Amygdala (tissue), 56 donors: ENCODE data around the gene ZNF436.

Experiments
- DNase-seq, 56 donors: peaks; one replicate each; lab custom pipeline; 2025; lab: John Stamatoyannopoulos, UW

Gene ZNF436

GRCh38 chr1:23367791-23368561 is 1.7 kb downstream of the ZNF436 start:
- DNase-seq: peak; percentile 84 to 99 (median 98)

DNA sequence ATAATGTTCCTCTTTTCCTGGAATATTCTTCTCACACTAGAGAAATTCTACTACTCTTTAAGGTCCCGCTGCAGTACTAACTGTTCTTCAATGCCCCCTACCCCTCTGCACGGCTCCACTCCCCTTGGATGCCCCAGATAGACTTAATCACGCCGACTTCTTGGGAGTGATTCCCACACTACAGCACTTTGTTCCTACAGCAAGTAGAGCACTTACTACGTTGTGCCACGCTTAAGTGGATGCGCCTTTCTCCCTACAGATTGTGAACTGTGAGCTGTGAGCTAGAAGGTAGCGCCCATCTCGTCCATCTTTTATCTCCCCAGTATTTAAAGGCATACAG is 2.2 kb downstream of the ZNF436 start:
- DNase-seq: peak in 1 of 56 donors; percentile 35

DNA sequence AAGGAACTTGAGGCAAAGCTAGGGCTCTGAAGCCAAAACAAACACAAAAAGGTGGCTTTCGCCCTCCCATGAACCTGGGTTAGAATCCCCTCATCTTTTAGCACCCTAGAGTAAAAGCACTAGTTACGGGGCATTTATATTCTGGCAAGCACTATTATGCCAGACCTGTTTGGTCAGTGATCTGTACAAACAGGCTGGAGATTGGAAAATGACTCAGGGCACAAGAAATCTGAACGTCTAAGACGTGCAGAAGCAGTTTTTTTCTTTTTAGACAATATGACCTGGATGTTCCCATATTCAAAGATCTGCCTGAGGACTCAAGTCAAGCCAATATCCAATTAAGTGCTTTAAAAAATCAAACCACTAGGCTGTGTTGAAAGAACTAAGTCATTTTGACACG is 3.0 kb downstream of the ZNF436 start:
- no peak for DNase-seq

DNA sequence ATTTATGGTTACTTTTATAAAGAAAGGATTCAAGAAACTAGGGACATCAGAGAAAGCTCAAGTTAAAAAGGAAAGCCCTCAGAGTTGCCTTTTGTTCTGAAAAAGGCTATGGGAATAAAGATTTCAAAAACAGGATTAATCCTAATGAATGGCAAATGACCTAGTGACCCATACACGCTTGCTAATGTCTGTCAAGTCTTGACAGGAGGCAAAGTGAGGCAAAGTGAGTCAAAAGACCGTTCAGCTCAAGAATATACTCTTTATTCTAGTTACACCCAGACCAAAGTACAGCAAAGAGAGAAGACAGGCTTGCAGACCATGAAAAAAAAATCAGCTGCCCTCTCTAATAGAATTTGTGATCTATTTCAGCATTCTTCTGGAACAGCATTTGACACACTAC is 3.5 kb downstream of the ZNF436 start:
- no peak for DNase-seq

DNA sequence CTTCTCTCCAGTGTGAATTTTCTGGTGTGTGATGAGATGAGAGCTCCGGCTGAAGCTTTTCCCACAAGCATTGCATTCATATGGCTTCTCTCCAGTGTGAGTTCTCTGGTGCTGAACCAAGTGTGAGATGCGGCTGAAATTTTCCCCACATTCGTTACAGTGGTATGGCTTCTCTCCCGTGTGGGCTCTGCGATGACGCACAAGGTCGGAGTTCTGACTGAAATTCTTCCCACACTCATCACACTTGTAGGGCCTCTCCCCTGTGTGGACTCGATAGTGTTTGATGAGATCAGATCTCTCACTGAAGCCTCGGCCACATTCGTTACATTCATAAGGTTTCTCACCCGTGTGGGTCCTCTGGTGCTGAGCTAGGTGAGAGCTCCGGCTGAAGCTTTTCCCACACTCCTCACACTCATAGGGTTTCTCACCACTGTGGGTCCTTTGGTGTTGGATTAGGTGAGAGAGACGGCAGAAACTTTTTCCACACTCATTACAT is 7.4 kb downstream of the ZNF436 start:
- no peak for DNase-seq

DNA sequence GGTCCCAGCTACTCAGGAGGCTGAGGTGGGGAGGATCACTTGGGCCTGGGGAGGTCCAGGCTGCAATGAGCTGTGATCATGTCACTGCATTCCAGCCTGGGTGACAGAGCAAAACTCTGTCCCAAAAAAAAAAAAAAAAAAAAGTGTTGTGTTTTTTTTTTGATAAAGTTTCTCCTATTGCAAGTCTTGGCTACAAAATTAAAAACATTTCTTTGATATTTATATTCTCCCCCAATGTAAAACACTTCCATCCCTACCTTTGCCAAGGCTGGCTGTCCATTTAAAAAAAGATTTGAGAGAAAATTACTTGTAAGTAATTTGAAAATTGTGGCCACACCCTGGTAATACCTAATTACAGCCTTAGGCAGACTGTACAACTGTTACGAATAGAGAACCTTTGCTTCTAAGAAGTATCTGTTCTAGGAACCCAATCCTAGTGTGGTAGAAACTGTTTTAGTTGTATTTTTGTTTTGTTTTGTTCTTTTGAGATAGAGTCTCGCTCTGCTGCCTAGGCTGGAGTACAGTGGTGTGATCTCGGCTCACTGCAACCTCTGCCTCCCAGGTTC is 11.2 kb downstream of the ZNF436 start:
- no peak for DNase-seq

DNA sequence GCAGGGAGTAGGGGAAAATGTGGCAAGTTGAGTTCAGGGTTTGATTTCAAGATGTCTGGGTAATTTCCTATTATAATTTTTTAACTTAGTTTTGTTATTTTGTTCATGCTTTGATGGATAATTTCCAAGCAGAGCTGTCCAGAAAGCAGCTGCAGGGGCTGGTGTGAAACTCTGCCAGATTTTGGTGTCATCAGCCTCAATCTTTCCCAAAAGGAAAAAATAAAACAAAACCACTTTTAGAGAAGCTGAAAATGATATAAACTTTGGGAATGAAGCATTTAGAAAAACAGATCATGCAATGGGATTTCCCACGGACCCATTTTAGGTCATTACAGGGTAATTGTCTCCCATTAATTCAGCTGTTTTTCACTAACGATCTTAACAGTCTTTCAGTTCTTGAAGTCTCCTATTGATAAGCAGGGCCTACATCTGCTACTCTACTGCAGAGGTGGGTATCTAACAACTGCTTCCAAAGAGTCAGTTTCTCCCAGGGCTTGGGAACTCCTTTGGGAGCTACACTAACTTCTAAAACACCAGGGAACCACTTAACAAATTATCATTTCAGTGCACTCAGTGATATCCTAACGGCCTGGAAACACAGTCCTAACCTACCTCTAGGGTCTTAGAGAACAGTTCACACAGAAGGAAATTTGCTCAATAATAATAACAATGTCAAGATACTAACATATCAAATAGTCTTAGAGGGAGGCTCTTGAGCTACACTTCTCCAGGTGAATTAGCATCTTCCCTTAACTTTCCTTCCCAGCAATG is 12.3 kb downstream of the ZNF436 start:
- DNase-seq: peak in 2 of 56 donors; percentile 16 to 18

DNA sequence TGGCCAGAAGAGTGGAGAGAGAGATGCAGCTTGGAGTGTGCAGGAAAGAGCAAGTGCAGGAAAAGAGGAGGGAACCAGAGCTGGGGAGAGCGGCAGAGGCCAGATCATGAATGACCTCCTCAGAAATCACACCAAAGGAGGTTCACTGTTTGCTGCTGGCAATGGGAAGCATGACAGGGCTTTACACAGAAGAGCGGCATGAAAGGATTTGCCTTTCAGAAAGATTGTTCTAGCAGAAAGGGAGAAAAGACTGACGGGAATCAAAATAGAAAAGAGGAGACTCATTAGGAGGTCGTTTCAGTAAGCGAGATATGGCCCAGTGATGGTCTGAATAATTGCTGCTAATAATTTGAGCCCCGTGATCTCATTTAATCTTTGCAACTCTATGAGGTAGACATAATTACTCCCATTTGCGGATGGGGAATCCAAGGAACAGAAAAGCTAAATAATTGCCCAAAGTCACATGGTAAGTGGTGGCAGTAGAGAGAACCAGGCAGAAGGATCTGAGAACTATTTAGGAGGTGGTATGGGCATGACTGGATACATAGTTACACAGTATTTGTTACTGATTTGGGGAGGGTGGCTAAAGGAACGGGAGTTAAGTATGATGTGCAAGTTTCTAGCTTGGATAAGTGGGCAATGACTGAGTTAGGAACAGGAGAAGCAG is 13.0 kb downstream of the ZNF436 start:
- peak in 16 of 56 donors; percentile 6 to 58 (median 20) for DNase-seq

DNA sequence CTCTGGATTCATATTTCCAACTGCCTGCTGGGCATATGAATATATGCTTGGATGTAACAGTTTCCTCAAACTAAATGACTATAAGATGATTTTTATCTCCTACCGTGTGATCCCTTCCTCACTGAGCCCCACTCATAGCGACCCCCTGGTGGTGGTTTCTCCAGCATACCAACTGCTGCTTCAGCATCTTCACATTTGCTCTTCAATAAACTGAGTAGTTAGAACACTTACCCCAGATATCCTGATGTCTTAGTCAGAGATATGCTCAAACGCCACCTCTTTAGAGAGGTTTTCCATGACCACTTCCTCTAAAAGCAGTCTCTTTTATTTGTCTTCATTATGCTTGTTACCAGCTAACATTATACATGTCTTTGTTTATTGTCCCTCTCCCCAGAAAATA is 15.4 kb downstream of the ZNF436 start:
- DNase-seq: no peak

GRCh38 chr1:23352096-23352695 is 17.4 kb downstream of the ZNF436 start:
- no peak for DNase-seq

DNA sequence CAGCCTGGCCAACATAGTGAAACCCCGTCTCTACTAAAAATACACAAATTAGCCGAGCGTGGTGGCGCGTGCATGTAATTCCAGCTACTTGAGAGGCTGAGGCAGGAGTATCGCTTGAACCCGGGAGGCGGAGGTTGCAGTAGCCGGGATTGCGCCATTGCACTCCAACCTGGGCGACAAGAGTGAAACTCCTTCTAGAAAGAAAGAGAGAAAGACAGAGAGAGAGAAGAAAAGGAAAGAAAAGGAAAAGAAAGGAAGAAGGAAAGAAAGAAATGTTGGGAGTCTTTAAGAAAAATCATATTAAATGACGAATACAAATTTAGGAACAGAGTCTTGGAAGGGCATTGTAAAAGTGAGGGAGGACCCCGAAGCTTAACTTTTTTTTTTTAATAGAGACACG is 23.7 kb downstream of the ZNF436 start:
- no peak for DNase-seq

DNA sequence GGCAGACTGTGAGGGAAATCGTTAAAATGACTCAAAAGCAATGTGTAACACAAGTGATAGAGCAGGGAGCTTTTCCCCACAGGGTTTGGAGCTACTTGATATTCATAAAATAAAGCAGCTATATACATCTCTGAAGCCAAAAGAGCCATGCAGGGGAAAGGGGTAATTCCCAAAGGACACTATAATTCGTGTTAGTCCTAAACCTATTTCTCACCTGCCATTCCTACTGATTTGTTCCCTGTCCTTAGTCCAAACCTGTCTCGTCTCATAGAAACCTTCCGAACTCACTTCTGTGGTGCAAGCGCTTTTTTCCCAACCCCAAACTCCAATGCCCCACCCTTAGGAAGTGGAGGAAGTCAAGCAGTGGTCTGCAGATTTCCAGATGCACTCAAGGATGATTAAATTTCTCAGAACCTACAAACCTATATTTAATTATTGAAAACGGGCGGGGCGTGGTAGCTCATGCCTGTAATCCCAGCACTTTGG is 24.6 kb downstream of the ZNF436 start:
- DNase-seq: peak in 1 of 56 donors; percentile 28

GRCh38 chr1:23344111-23344986 is 25.3 kb downstream of the ZNF436 start, which contains the start of gene HNRNPR:
HNRNPR (minus strand) TSS chr1:23344284; CDS start chr1:23341008, 3,276 bp downstream.
- peak; percentile 88 to 100 (median 99) for DNase-seq

DNA sequence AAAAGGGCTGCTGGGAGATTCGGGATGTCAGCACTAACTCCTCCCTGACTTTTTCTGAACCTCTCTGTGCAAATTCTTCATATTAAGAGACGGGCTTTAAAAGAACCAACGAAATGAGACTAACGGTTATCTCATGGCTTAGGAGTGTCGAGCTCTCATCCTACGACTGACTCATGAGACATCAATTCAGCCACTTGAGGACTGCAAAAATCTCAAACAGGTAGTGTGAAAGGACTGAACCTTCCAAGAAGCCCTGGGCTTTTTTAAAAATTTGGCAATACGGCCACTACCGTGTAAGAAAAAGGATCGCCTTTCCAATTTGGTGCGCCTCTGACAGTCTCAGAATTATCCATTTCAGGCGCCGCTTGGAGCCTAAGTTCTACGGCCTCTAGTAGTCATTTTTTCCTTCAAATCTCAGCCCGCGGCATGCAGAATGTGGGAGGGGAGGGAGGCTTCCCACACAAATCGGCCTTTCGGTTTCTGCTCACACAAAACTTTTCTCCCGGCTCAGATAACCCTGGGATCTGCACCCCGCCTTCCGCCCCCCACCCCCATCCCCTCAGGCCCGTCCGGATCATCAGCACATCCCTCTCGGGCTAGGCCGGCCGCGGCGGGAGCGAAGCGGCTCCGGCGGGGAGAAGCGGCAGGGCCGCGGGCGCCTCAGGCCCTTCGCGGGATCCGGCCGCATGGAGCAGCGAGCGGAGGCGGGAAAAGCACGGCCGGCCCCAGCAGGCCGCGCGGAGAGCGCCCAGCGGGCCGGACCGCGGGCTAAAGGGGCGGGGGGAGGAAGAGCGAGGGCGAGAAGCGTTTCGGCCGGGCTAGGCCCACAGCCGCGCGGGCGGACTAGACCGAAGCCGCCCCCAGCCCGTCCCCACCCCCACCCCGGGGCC is 26.2 kb downstream of the ZNF436 start:
- DNase-seq: peak in 14 of 56 donors; percentile 29 to 68 (median 41)

DNA sequence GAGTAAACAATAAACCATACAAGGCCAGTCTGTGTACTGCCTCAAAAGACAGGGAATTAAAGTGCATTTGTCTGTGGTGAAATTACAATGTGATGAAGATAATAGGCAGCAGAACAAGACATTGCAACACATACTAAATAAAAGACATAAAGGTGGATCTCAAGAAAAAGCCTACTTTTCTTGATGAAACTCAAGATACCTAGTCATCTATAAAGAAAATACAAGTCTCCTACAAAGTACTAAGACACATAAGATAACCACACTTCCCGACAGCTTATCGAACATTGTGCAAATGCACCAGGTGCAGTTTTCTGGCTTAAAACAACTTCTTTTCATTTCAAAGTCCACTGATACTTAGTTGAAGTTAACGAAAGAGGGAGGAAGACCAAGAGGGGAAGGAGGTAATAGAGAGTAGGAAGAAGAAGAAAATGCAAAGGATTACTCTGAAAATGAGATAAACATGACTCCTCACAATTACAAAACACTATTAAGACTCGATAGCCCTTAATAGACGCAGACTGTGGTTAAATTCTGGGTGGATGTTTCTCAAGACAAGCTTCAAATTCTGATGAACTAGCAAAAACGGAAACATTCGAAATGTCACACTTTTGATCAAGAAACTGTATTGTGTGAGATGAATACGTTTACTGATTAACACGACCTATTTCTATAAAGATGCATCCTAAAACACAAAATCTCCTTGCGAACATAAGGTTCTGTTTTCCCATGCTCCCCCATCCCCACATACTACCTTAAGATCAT is 27.5 kb downstream of the ZNF436 start:
- DNase-seq: no peak

- DNase-seq: no peak
These were observed 30.0 kb downstream of the ZNF436 start for GRCh38 chr1:23339632-23340031.

DNA sequence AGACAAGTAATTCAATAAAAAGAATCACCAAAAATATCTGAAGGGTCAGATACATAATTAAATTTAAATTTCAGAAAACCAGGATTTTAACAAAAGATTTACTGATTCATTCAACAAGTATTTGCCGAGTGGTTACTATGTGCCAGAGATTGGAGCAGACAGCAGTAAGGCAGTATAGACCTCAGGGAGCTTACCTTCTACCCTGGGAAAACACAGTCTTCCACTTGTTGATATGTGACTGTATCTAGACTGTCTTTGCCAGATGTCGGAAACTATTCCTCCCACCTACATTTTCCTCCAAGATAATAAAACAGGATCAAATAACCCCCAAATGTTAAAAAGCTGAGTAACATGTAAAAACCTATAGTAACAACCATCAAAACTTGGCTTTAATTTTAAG is 31.8 kb downstream of the ZNF436 start:
- no peak for DNase-seq
